Transverse colon (tissue), 4 donors: ENCODE data around the gene SHROOM3. TPM values are rescaled to one million over a fixed set of nuclear protein-coding genes. Genes with fewer than 3 reads are reported as not detected.

Experiments
- DNase-seq: peaks from one replicate; pipeline ENCODE4 v3.0.0-alpha.2; 2019
- H3K27ac ChIP-seq, 4 donors: fragments of 200-600 bp; sonication (generic); 2 replicates each; pipeline ENCODE4 v1.5.1; 2016 to 2018; ENCODE audit warnings: inconsistent platforms in 4 of 4
- H3K27me3 ChIP-seq: fragments of 200-600 bp; sonication (generic); 2 replicates; pipeline ENCODE4 v1.5.1; 2017; ENCODE audit warnings: inconsistent platforms
- H3K36me3 ChIP-seq, 4 donors: fragments of 200-600 bp; sonication (generic); 2 replicates each; pipeline ENCODE4 v1.5.1; 2017 to 2019; ENCODE audit warnings: inconsistent platforms in 4 of 4
- H3K4me1 ChIP-seq, 4 donors: fragments of 200-600 bp; sonication (generic); 2 replicates each; pipeline ENCODE4 v1.5.1; 2017 to 2020; ENCODE audit warnings: inconsistent platforms in 4 of 4
- H3K4me3 ChIP-seq, 4 donors: fragments of 200-600 bp; sonication (generic); 1 replicate in 1 of 4; 2 replicates in 3 of 4; pipeline versions ENCODE4 v1.5.1 to v1.6.1; 2017 to 2019; ENCODE audit warnings: inconsistent platforms in 4 of 4
- H3K9me3 ChIP-seq, 2 donors: fragments of 200-600 bp; sonication (generic); 2 replicates each; pipeline ENCODE4 v1.5.1; 2017 to 2019; ENCODE audit warnings: inconsistent platforms in 2 of 2
- CTCF ChIP-seq, 5 experiments: fragments of 200-600 bp in 3 of 5; fragments of 450-650 bp in 2 of 5; sonication (generic) in 3 of 5; IDR thresholded peaks; 1 replicate in 2 of 5; 2 replicates in 3 of 5; pipeline ENCODE4 v1.5.1; 2016 to 2017; ENCODE audit warnings: antibody characterized with exemption in 5 of 5, inconsistent platforms in 3 of 5, mild to moderate bottlenecking in 2 of 5, moderate library complexity in 1 of 5
- EP300 ChIP-seq: sonication (generic); formaldehyde crosslinking; IDR thresholded peaks from one replicate; pipeline ENCODE4 v1.6.1; 2017; ENCODE audit warnings: antibody characterized with exemption, low read depth
- POLR2A ChIP-seq: fragments of 450-650 bp; IDR thresholded peaks from one replicate; pipeline ENCODE4 v1.6.1; 2016; ENCODE audit warnings: antibody characterized with exemption, mild to moderate bottlenecking, moderate library complexity
- POLR2AphosphoS5 ChIP-seq, 3 donors: sonication (generic); formaldehyde crosslinking; IDR thresholded peaks; one replicate each; pipeline ENCODE4 v1.6.1; 2016; ENCODE audit warnings: antibody characterized with exemption in 3 of 3
- WGBS, 2 donors: methylation state at CpG; one replicate each; pipeline ENCODE4 v1.1.5; 2018; ENCODE audit warnings: low coverage in 1 of 2; 5-methylcytosine and 5-hydroxymethylcytosine counted together
- in situ Hi-C, 4 donors: fragments of 200-750 bp; cut with MboI; loops; one replicate each; pipeline versions ENCODE4 v1.15.0 to v1.15.1; 2017; ENCODE audit warnings: low sequenced_read_pairs in 3 of 4, low pct_ligation_motif_present in 1 of 4, low pct_unique_long_range_greater_than_20kb in 1 of 4
- intact Hi-C: fragments of 100-400 bp; cut with DNase I; formaldehyde crosslinking; loops from one replicate; pipeline ENCODE4 v1.15.1; 2023; ENCODE audit warnings: low total_unique reads
- total RNA-seq, 4 donors: library from RNA; depleted of rRNA; stranded (reverse); fragments of >200 nt; gene quantifications; one replicate each; pipeline ENCODE4 v1.1.0, GENCODE V29; 2016

SHROOM3 gene
- total RNA-seq, 4 donors from 2014 or later: 182 to 456 (median 437) TPM

- no peak overlapping the region for H3K27ac ChIP-seq
- H3K9me3 ChIP-seq: no peaks in the 10 kb centered on the region
- no peak for DNase-seq
- H3K4me1 ChIP-seq: peaks cover 0 to 4% (median 0%) of the 10 kb centered on the region in 4 donors
- no peak overlapping the region for H3K4me3 ChIP-seq
- in situ Hi-C loops (loop anchor here in 3 of 4 donors (5.0 to 10.0 kb wide), 3 partner anchors 65 to 325 kb away; no protein-coding TSS in a partner anchor), intact Hi-C loops (loop anchor here (5.0 kb wide), 1 partner anchor 73 kb away; no protein-coding TSS in a partner anchor)
- H3K27me3 ChIP-seq: no peaks in the 10 kb centered on the region
- no peak for TF ChIP-seq POLR2A
- no peaks in the 10 kb centered on the region for H3K36me3 ChIP-seq
- WGBS, 2 donors: 88 to 92% methylated on average over 1 of the region's 1 CpG
Observed at GRCh38 chr4:76429636-76430035, 5.4 kb upstream of the SHROOM3 start.

- H3K4me3 ChIP-seq: no peak overlapping the region
- H3K27ac ChIP-seq: no peak overlapping the region
- no peaks in the 10 kb centered on the region for H3K9me3 ChIP-seq
- TF ChIP-seq POLR2A: no peak
- TF ChIP-seq CTCF (IDR thresholded peaks at IDR 0.05): peak; percentile 63 to 73 (median 68)
- WGBS, 2 donors: 13 to 32% methylated on average over 8 to 15 of the region's 15 CpGs
- no peaks in the 10 kb centered on the region for H3K36me3 ChIP-seq
- H3K4me1 ChIP-seq: peaks cover 0 to 4% (median 0%) of the 10 kb centered on the region in 4 donors
- intact Hi-C loops: loop anchor here (5.0 kb wide), 1 partner anchor 72 kb away; no protein-coding TSS in a partner anchor
- DNase-seq: no peak
- no peaks in the 10 kb centered on the region for H3K27me3 ChIP-seq
- in situ Hi-C loops: loop anchor here in 3 of 4 donors (5.0 to 10.0 kb wide), 3 partner anchors 64 to 324 kb away; no protein-coding TSS in a partner anchor
Observed at GRCh38 chr4:76430519-76431388, 4.3 kb upstream of the SHROOM3 start.

DNA sequence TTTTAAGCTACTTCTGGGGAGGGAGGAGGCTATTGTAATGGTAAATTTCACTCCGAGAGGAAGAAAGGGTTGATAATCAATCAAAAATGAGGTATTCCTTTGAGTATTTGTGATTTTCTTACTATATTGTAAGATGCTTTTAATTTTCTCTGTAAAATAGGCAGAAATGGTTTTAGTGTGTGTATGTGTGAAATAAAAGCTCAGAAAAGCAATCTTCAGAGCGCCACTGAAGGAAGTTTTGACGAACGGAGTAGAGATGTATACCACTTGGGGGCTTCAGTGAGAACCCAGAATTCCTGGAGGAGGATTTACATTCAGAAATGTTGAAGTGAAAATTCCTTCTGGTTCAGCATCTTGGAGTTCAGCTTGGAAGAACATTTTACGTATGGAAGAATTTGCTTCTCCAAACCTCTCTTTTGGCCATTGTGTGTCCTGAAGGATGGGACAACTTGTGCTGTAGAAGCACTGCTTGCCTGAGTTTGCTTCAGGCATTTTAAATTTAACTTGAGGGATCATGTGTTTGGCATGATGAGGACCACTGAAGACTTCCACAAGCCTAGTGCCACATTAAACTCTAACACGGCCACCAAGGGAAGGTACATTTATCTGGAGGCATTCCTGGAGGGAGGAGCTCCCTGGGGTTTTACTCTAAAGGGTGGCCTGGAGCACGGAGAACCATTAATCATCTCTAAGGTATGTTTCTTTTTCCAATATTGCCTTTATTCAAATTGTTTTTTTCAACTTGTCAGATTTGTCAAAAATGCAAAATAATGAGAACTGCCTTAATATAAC is 695 bp downstream of the SHROOM3 start:
- Histone ChIP-seq H3K27ac (peak overlapping the region in 1 of 4 donors; percentile 7), H3K36me3 (no peaks in the 10 kb centered on the region), H3K4me3 (peak overlapping the region in 2 of 4 donors; percentile 4 to 15), H3K27me3 (no peaks in the 10 kb centered on the region), H3K4me1 (peaks cover 0 to under 1% (median 0%) of the 10 kb centered on the region in 4 donors), H3K9me3 (no peaks in the 10 kb centered on the region)
- in situ Hi-C loops (loop anchor here in 2 of 4 donors (10.0 kb wide), 2 partner anchors 59 to 319 kb away; no protein-coding TSS in a partner anchor), intact Hi-C loops (no loop called here)
- TF ChIP-seq POLR2A: no peak
- TF ChIP-seq EP300: no peak
- TF ChIP-seq POLR2AphosphoS5 (IDR thresholded peaks at IDR 0.05): no peak
- TF ChIP-seq CTCF (IDR thresholded peaks at IDR 0.05): no peak
- 69 to 73% methylated on average over 5 to 7 of the region's 7 CpGs for WGBS, 2 donors
- no peak for DNase-seq

GRCh38 chr4:76439491-76439890 is 4.5 kb downstream of the SHROOM3 start:
- Histone ChIP-seq H3K27me3 (no peaks in the 10 kb centered on the region), H3K36me3 (no peaks in the 10 kb centered on the region), H3K4me3 (no peak overlapping the region), H3K4me1 (peaks cover 0 to 9% (median 3%) of the 10 kb centered on the region in 4 donors), H3K27ac (no peak overlapping the region), H3K9me3 (no peaks in the 10 kb centered on the region)
- TF ChIP-seq CTCF (IDR thresholded peaks at IDR 0.05) (no peak), POLR2A (no peak), POLR2AphosphoS5 (IDR thresholded peaks at IDR 0.05) (no peak), EP300 (no peak)
- no peak for DNase-seq
- 45 to 75% methylated on average over 1 to 2 of the region's 2 CpGs for WGBS, 2 donors
- in situ Hi-C loops (loop anchor here in 2 of 4 donors (10.0 kb wide), 2 partner anchors 55 to 315 kb away; no protein-coding TSS in a partner anchor), intact Hi-C loops (no loop called here)
